IPS-18a (cell line): Measurements from ENCODE around the gene SMIM38.

Experiments
- H3K27ac ChIP-seq: one replicate; pipeline ENCODE4 v1.5.1; 2013; ENCODE audit warnings: low read length
- H3K27me3 ChIP-seq: one replicate; pipeline ENCODE4 v1.6.1; 2013; ENCODE audit warnings: mild to moderate bottlenecking, low read length; ENCODE audit not compliant: control insufficient read depth, insufficient read depth
- H3K36me3 ChIP-seq: one replicate; pipeline ENCODE4 v1.6.1; 2013; ENCODE audit warnings: low read depth, low read length; ENCODE audit not compliant: control insufficient read depth
- H3K4me1 ChIP-seq: one replicate; pipeline ENCODE4 v1.6.1; 2013; ENCODE audit warnings: low read depth, low read length; ENCODE audit not compliant: control insufficient read depth
- H3K4me3 ChIP-seq: one replicate; pipeline ENCODE4 v1.5.1; 2013; ENCODE audit warnings: low read length
- H3K9ac ChIP-seq: one replicate; pipeline ENCODE4 v1.6.1; 2013; ENCODE audit warnings: mild to moderate bottlenecking, low read length, moderate library complexity
- H3K9me3 ChIP-seq: one replicate; pipeline ENCODE4 v1.6.1; 2013; ENCODE audit warnings: low read depth, low read length; ENCODE audit not compliant: control insufficient read depth

The SMIM38 gene

DNA sequence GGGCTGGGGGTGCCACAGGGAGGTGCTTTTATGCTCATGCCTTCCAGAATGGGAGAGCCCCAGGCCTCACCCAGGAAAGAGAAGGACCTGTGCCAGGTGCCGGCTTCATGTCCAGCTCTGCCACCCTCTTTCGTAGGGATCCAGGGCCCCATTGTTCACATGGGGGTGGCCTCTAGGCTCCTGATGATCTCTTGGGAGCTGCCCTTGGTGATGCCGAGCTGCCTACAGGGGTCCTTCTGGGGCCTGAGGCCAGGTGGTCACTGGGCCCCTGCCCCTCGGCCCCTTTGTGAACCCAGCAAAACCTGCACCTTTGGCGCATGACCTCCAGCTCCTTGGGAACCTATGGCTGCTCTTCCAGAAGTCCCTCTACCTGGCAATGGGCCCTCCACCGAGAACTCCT is 41.4 kb upstream of the SMIM38 start:
- Histone ChIP-seq H3K9ac (no peak overlapping the region), H3K9me3 (peaks cover 3% of the 10 kb centered on the region), H3K27ac (no peak overlapping the region), H3K27me3 (no peaks in the 10 kb centered on the region), H3K4me3 (no peak overlapping the region), H3K36me3 (no peaks in the 10 kb centered on the region), H3K4me1 (no peaks in the 10 kb centered on the region)

DNA sequence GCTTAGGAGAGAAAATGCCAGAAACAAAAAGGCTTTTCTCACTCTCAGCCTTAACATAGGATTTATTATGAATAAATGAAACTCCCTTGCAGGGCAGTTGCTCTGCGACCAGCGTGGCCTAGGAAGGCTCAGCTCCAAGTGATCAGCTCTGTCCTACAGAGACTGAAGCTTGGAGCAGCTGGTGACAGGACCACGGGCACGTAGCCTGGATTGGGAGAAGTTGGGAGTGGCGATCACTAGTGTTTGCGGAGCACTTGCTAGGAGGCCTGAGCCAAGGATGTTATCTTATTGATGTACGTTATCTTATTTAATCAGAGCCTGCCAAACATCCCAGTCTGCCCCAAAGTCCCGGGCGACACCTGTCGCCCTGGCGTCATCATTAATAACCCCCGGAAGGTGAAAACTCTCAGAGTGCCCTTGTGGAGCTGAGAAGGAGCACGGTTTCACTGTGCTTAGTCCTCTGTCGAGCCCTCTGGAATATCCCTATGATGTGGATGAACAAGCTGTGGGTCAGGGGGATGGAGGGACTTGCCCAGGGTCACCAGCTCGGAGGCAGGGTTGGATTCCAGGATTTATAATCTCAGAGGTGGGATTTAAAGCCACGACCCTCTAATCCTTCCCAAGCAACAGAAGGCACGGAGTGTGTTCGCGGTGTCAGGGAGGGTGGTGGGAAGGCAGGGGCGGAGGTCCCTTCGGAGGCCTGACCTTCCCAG is 40.8 kb upstream of the SMIM38 start:
- no peaks in the 10 kb centered on the region for H3K4me1 ChIP-seq
- H3K27me3 ChIP-seq = no peaks in the 10 kb centered on the region
- no peaks in the 10 kb centered on the region for H3K36me3 ChIP-seq
- no peak overlapping the region for H3K9ac ChIP-seq
- H3K9me3 ChIP-seq = peaks cover 3% of the 10 kb centered on the region
- H3K4me3 ChIP-seq = no peak overlapping the region
- H3K27ac ChIP-seq = no peak overlapping the region

DNA sequence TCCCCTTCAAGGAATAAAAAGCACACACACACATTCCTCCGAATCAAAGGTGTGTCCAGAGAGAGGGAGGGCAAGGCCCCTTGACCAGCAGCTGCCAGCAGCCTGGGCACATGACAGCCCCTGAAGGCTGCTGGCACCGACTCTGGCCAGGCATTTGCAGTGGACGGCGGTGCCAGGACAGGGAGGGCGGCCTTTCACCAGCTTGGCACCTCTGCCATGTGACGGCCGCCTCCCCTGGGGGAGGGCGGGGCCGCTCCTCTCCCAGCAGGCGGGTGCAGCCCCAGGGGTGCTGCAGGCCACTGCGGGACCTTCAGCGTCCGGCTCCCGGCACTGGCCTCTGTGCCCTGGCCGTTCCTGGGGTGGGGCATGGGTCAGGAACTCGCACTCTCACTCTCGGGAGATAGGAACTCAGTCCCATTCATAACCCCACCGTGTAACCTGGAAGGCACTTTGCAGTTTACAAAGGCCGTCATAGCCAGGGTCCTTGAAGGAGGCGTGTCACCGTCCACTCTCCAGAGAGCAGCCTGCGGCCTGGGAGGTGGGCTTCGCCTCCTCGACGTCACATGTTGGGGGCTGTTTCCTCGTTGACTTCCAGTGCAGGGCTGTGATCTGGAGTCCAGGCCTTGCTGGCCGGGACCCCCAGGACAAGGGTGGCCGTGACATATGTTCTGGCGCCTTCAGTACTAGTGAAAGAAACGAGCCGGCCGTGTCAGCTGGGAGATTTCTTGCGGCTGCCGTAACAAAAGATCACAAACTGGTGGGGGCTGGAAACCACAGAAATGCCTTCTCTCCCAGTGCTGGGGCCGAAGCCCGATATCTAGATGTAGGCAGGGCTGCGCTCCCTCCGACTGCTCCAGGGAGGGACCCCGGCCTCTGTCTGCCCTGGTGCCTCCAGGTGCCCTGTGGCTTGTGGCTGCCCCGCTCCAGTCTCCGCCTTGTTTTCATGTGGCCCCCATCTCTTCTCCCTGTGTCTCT is 39.9 kb upstream of the SMIM38 start:
- Histone ChIP-seq H3K4me1 (no peaks in the 10 kb centered on the region), H3K4me3 (no peak overlapping the region), H3K36me3 (no peaks in the 10 kb centered on the region), H3K27me3 (no peaks in the 10 kb centered on the region), H3K9ac (no peak overlapping the region), H3K27ac (no peak overlapping the region), H3K9me3 (peaks cover 3% of the 10 kb centered on the region)

DNA sequence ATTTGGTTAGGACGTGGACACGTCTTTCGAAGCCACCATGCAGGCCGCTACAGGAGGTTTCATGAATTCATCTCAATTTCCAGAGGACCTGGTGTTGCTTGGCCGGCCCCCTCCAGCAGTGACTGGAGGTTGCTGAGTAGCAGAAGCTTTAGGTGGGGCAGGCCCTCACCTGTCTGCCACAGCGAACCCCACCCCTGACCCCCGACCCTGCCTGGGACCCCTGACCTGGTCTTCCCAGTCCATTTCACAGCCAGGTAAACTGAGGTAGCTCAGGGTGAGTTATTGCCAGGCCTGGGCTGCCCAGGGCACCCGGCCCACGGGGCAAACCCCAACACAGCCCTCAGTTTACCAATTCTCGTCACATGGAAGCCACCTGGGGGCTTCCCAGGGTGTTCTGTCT is 39.1 kb upstream of the SMIM38 start:
- Histone ChIP-seq H3K4me3 (no peak overlapping the region), H3K36me3 (no peaks in the 10 kb centered on the region), H3K27me3 (no peaks in the 10 kb centered on the region), H3K9me3 (peaks cover 3% of the 10 kb centered on the region), H3K27ac (no peak overlapping the region), H3K9ac (no peak overlapping the region), H3K4me1 (no peaks in the 10 kb centered on the region)

DNA sequence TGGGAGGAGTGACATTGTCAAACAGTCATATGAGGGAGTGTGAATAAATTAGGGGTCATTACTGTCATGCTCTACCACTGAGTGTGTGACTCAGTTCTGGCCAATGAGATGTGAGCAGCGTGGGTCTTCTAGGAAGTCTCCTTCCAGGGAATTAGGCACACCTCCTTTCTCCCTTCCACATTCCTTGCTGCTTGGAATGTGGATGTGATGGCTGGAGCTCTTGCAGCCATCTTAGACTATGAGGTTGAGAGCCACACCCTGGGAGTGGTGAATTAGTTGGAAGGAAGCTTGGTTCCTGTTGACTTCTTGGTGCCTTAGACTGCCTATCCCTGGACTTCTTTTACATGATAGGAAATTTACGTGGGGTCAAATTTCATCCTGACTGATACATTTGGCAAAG is 36.5 kb upstream of the SMIM38 start:
- Histone ChIP-seq H3K4me3 (no peak overlapping the region), H3K9ac (no peak overlapping the region), H3K27me3 (no peaks in the 10 kb centered on the region), H3K27ac (no peak overlapping the region), H3K9me3 (peaks cover 3% of the 10 kb centered on the region), H3K36me3 (no peaks in the 10 kb centered on the region), H3K4me1 (peaks cover 11% of the 10 kb centered on the region)

DNA sequence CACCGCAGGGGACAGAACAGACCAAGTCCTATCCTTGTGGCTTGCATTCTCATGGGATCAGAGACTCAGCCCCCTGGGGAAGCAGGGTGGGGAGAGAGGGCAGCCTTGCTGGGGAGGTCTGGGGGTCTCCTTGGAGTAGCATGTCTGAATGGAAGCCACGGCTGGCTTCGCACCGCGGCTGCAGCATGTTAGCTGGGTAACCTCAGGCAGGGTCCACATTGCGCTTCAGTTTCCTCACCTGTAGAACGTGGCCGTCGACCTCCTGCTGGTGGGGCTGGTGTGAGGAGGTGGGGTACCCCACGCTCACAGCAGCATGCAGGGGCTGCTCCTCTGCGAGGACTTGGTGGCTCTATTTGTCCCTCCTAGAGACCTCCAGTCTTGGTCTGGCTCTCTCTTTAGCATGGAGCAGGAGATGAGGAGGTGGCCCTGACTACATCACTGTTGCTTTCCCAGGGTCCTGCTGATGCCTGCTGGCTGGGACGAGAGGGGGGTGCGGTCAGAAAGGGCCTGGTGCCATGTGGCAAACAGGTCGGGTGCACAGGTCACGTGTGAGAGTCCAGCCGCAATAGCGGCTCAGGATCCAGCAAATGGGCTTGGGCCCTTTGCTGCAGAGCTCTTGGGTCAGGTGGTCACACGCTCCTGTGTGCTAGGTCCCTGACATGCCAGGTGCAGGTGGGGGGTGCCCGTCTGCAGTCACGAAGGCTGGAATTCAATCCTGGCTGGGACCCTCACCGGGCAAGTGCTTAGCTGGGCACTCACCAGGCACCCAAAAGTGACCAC is 35.4 kb upstream of the SMIM38 start:
- H3K36me3 ChIP-seq = no peaks in the 10 kb centered on the region
- peaks cover 11% of the 10 kb centered on the region for H3K4me1 ChIP-seq
- peaks cover 3% of the 10 kb centered on the region for H3K9me3 ChIP-seq
- H3K9ac ChIP-seq = no peak overlapping the region
- no peak overlapping the region for H3K4me3 ChIP-seq
- H3K27ac ChIP-seq = no peak overlapping the region
- no peaks in the 10 kb centered on the region for H3K27me3 ChIP-seq

DNA sequence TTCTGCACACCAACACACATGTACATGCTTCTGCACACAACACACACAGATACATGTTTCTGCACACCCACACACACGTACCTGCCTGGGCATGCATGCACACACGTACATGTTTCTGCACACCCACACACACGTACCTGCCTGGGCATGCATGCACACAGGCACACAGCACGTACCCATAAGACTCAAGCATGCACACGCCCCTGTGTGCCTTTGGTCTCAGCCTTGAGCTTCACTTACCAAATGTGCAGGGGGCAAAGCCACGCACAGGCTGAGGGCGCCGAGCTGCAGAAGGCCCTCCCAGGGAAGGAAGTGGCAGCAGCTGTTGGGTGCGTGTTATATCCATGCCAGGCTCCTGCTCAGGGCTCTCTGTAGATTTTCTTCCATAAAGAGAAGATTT is 34.7 kb upstream of the SMIM38 start:
- Histone ChIP-seq H3K9me3 (peaks cover 3% of the 10 kb centered on the region), H3K4me3 (no peak overlapping the region), H3K27me3 (no peaks in the 10 kb centered on the region), H3K27ac (no peak overlapping the region), H3K4me1 (peaks cover 11% of the 10 kb centered on the region), H3K9ac (no peak overlapping the region), H3K36me3 (no peaks in the 10 kb centered on the region)

DNA sequence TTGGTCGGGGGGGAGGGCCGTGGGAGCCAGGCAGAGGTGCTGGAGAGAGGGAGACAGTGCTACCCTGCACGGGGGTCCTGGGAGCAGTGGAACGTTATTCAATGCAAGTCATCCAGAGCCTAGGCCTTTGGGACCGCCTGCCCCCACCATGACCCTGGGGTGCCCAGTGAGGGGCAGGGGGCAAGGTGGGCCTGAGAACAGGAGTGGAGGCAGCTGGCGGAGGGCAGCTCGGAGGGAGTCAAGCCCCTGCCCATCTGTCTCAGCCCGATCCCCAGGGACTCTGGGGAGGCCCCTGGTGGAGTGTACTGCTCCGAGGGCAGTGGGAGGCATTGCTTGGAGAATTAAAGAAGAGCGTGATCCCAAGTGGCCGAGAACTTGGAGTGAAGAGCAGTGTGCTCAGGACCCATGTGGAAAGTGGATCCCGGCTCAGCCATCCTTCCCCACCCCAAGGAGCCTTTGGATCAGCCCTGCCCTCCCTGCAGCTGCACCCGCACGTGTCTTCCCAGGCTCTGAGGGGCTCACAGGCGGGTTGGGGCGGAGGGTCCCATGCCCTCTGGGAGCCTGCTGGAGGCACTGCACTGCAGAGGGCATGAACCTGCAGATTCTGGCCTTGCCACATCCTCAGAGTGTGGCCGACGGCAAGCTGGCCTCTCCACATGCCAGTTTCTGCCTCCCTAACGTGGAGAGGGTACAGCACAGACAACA is 34.0 kb upstream of the SMIM38 start:
- H3K4me3 ChIP-seq = no peak overlapping the region
- peaks cover 3% of the 10 kb centered on the region for H3K9me3 ChIP-seq
- no peaks in the 10 kb centered on the region for H3K27me3 ChIP-seq
- H3K9ac ChIP-seq = no peak overlapping the region
- no peak overlapping the region for H3K27ac ChIP-seq
- H3K36me3 ChIP-seq = no peaks in the 10 kb centered on the region
- peaks cover 11% of the 10 kb centered on the region for H3K4me1 ChIP-seq

DNA sequence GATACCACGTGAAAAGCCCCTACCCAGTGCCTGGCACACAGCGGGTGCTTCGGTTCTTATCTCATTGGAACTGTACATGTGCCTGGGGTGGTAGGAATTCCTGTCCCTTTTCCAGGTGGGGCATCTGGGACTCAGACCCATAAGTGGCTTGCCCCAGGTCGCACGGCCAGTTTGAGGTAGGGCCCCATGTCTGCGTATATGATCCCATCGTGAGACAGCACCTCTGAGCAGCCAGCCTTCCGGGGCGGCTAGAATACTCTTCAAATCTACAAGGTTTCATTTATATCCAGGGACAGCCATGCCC is 33.5 kb upstream of the SMIM38 start:
- H3K4me3 ChIP-seq = no peak overlapping the region
- H3K9ac ChIP-seq = no peak overlapping the region
- peaks cover 11% of the 10 kb centered on the region for H3K4me1 ChIP-seq
- H3K27me3 ChIP-seq = no peaks in the 10 kb centered on the region
- H3K36me3 ChIP-seq = no peaks in the 10 kb centered on the region
- H3K27ac ChIP-seq = no peak overlapping the region
- H3K9me3 ChIP-seq = peaks cover 3% of the 10 kb centered on the region

DNA sequence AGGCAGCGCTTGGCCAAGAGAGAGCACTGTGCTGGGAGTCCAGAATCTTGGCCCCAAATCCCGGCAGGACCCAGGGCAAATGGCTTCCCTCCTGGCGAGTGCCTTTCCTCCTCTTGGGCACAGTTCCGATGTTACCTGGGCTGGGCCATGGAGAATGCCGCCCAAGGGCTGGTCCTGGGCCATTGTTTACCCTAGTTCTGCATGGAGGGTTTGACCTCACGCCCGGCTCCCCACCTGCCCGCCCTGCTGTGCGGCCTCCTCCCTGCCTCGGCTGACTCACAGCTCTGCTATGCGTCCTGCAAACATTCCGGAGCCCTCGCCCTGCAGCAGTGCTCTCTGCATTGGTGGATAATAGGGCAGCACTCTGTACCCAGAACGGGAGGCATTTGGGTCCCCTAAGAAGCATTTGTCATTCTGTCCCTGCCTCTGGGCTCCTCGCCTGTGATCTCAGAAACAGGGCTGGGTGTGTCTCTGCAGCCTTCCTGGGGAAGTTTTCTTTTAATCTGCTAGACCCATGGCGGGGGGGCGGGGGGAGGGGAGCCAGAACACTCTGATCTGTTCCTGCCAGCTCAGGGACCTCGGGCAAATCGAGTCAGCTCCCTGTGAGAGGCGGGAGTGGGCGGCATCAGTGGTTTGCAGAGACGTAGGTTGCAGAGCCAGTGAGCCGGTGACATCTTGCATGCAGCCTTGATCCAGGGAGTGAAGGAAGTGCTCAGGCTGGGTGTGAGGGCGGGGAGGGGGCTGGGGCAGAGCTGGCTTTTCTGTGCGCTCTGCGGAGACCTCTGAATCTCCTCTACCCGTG is 32.9 kb upstream of the SMIM38 start:
- no peak overlapping the region for H3K9ac ChIP-seq
- H3K27me3 ChIP-seq = no peaks in the 10 kb centered on the region
- H3K4me1 ChIP-seq = peaks cover 11% of the 10 kb centered on the region
- H3K4me3 ChIP-seq = peak overlapping the region; percentile 15
- H3K27ac ChIP-seq = no peak overlapping the region
- H3K36me3 ChIP-seq = no peaks in the 10 kb centered on the region
- H3K9me3 ChIP-seq = peaks cover 3% of the 10 kb centered on the region
